GM23338 (cell line): ENCODE results near the gene GCLM. TPM values are rescaled to one million over a fixed set of nuclear protein-coding genes. Genes with fewer than 3 reads are reported as not detected.

Experiments used
- ATAC-seq: fragments of 200-7000 bp; cut with Tn5 transposase; 3 replicates; pipeline ENCODE4 v1.9.1; 2020
- DNase-seq: peaks from one replicate; pipeline ENCODE4 v3.0.0-alpha.2; 2015; ENCODE audit warnings: low spot score
- H2AFZ ChIP-seq: fragments of 200-600 bp; sonication (generic); 2 replicates; pipeline ENCODE4 v1.8.0; 2016; ENCODE audit warnings: antibody characterized with exemption, mild to moderate bottlenecking, moderate library complexity
- H3F3A ChIP-seq: fragments of 200-600 bp; sonication (generic); replicated peaks from 2 replicates; pipeline ENCODE4 v1.8.0; 2017; ENCODE audit warnings: antibody characterized with exemption, mixed run types, low read depth
- H3K27ac ChIP-seq: fragments of 200-600 bp; sonication (generic); 2 replicates; pipeline ENCODE4 v1.6.1; 2016; ENCODE audit warnings: low read depth
- H3K27me3 ChIP-seq: fragments of 200-600 bp; sonication (generic); 2 replicates; pipeline ENCODE4 v1.8.0; 2016; ENCODE audit warnings: mild to moderate bottlenecking, mixed run types, moderate library complexity; ENCODE audit not compliant: insufficient read depth
- H3K36me3 ChIP-seq: fragments of 200-600 bp; sonication (generic); 2 replicates; pipeline ENCODE4 v1.8.0; 2016; ENCODE audit warnings: mild to moderate bottlenecking; ENCODE audit not compliant: insufficient read depth
- H3K4me1 ChIP-seq: fragments of 200-600 bp; sonication (generic); 2 replicates; pipeline ENCODE4 v1.8.0; 2016; ENCODE audit warnings: mild to moderate bottlenecking, moderate library complexity; ENCODE audit not compliant: insufficient read depth
- H3K4me2 ChIP-seq: fragments of 200-600 bp; sonication (generic); 2 replicates; pipeline ENCODE4 v1.7.1; 2017; ENCODE audit warnings: mixed run types
- H3K4me3 ChIP-seq: fragments of 200-600 bp; sonication (generic); 2 replicates; pipeline ENCODE4 v1.6.1; 2016; ENCODE audit warnings: mixed run types
- H3K79me2 ChIP-seq: fragments of 200-600 bp; sonication (generic); replicated peaks from 2 replicates; pipeline ENCODE4 v1.8.0; 2017; ENCODE audit warnings: mild to moderate bottlenecking; ENCODE audit not compliant: insufficient read depth
- H3K9me2 ChIP-seq: fragments of 200-600 bp; sonication (generic); 2 replicates; pipeline ENCODE4 v1.8.0; 2017; ENCODE audit not compliant: insufficient read depth
- H4K20me1 ChIP-seq: fragments of 200-600 bp; sonication (generic); replicated peaks from 2 replicates; pipeline ENCODE4 v1.8.0; 2017; ENCODE audit warnings: mild to moderate bottlenecking; ENCODE audit not compliant: insufficient read depth
- H3K27ac Mint-ChIP-seq: 2 replicates; pipeline ENCODE4 v1.8.0; 2020; ENCODE audit warnings: inconsistent platforms, mild to moderate bottlenecking, moderate library complexity, mixed read lengths
- H3K27me3 Mint-ChIP-seq: 3 replicates; pipeline ENCODE4 v1.8.0; 2022; ENCODE audit warnings: low read depth, mild to moderate bottlenecking, moderate library complexity, mixed read lengths, inconsistent platforms; ENCODE audit not compliant: insufficient read depth, poor library complexity
- H3K36me3 Mint-ChIP-seq: 3 replicates; pipeline ENCODE4 v1.8.0; 2021; ENCODE audit warnings: low read depth, mild to moderate bottlenecking, inconsistent platforms, moderate library complexity, mixed read lengths
- H3K4me1 Mint-ChIP-seq: 3 replicates; pipeline ENCODE4 v1.8.0; 2020; ENCODE audit warnings: mild to moderate bottlenecking, inconsistent platforms, mixed read lengths
- H3K4me3 Mint-ChIP-seq: 3 replicates; pipeline ENCODE4 v1.8.0; 2021; ENCODE audit warnings: moderate library complexity, mild to moderate bottlenecking, inconsistent platforms, mixed read lengths
- H3K9me3 Mint-ChIP-seq: 3 replicates; pipeline ENCODE4 v1.8.0; 2020; ENCODE audit warnings: moderate library complexity, mild to moderate bottlenecking, inconsistent platforms, mixed read lengths
- CREB1 ChIP-seq: fragments of 250-450 bp; sonication (Bioruptor Pico); IDR thresholded peaks from 2 replicates; pipeline ENCODE4 v1.5.0; 2020; ENCODE audit warnings: low read depth, mild to moderate bottlenecking, moderate library complexity
- ETS1 ChIP-seq: IDR thresholded peaks from 2 replicates; pipeline ENCODE4 v1.6.1; 2016; ENCODE audit warnings: antibody characterized with exemption
- EZH2phosphoT487 ChIP-seq: fragments of 200-600 bp; sonication (generic); IDR thresholded peaks from one replicate; pipeline ENCODE4 v1.8.1; 2018; ENCODE audit warnings: antibody characterized with exemption; ENCODE audit not compliant: unreplicated experiment
- NANOG ChIP-seq: IDR thresholded peaks from 2 replicates; pipeline ENCODE4 v1.6.1; 2016; ENCODE audit warnings: antibody characterized with exemption, borderline replicate concordance
- ZNF462 ChIP-seq: fragments of 250-450 bp; sonication (Bioruptor Pico); IDR thresholded peaks from 2 replicates; pipeline ENCODE4 v1.5.0; 2020; ENCODE audit warnings: mild to moderate bottlenecking, moderate library complexity
- polyA plus RNA-seq: library from polyadenylated mRNA; unstranded; fragments of >200 nt; fragmentation: Nextera tagmentation; extraction: Ambion mirVana; gene quantifications from 2 replicates; pipeline ENCODE4 v1.2.1, GENCODE V29; 2016
- total RNA-seq: library from RNA; depleted of rRNA; stranded (reverse); fragments of >200 nt; shearing (Covaris generic); gene quantifications from 2 replicates; pipeline ENCODE4 v1.2.3, GENCODE V29; 2014

Gene GCLM
- total and polyA plus RNA-seq, 2 experiments from 2014 or later, result 10.4 to 12.8 TPM

GRCh38 chr1:93908394-93909145, 660 bp downstream of the GCLM start:
- peaks cover 3% of the 10 kb centered on the region; the same call in 1 of the 2 replicates for H3K9me2 ChIP-seq
- ATAC-seq (peak; percentile 57), DNase-seq (peak; percentile 73)
- H3K4me1 ChIP-seq, result peaks cover 16% of the 10 kb centered on the region
- peaks cover 9% of the 10 kb centered on the region; the same call in 1 of the 2 replicates for H3K27me3 ChIP-seq
- Mint-ChIP-seq H3K36me3 (peaks cover 2% of the 10 kb centered on the region; the same call in 1 of the 3 replicates), H3K4me3 (peak overlapping the region; percentile 86), H3K4me1 (peaks cover 14% of the 10 kb centered on the region), H3K9me3 (no peaks in the 10 kb centered on the region; the same call in 2 of the 3 replicates), H3K27me3 (peaks cover 3% of the 10 kb centered on the region), H3K27ac (peak overlapping the region; percentile 51; the same call in 1 of the 2 replicates)
- H3K27ac ChIP-seq, result no peak overlapping the region
- H3K79me2 ChIP-seq, result peaks cover 49% of the 10 kb centered on the region
- no peaks in the 10 kb centered on the region for H3F3A ChIP-seq
- peak overlapping the region; percentile 92 for H3K4me2 ChIP-seq
- H3K36me3 ChIP-seq, result no peaks in the 10 kb centered on the region
- H2AFZ ChIP-seq, result peak overlapping the region; percentile 95
- H3K4me3 ChIP-seq, result peak overlapping the region; percentile 80
- H4K20me1 ChIP-seq, result no peaks in the 10 kb centered on the region
- TF ChIP-seq NANOG (no peak), ETS1 (no peak), ZNF462 (CRISPR knock-in tag) (no peak), CREB1 (CRISPR knock-in tag) (no peak), EZH2phosphoT487 (no peak)
